ENCODE results near the gene UQCRC2. TPM values are rescaled to one million over a fixed set of nuclear protein-coding genes. Genes with fewer than 3 reads are reported as not detected.

UQCRC2 gene
- total RNA-seq, 1 donor from 2014 or later = 66.3 TPM

DNA sequence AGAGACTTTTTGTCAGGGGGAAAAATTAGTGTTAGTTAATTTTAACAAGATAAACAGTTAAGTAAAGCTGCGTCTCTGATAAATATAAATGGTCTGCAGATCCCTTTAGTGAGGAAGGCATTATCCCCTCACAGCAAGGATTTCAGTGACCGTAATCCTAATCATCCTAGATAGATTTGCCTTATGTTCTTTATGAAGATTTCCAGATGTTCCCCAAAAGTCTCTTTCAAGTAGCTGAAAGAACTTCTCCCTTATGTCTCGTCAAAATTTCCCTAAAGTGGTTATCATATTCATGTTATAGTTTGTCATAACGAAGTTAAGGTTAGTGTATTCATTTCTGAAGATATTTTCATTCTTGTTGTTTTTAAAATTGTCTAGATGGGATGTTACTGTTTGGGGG lies 60.3 kb downstream of the UQCRC2 start:
- peaks cover 5 to 10% of the 10 kb centered on the region in 2 donors for H3K4me1 ChIP-seq
- H3K36me3 ChIP-seq = no peaks in the 10 kb centered on the region
- H3K4me3 ChIP-seq = no peak overlapping the region
- TF ChIP-seq, protein P1, sequence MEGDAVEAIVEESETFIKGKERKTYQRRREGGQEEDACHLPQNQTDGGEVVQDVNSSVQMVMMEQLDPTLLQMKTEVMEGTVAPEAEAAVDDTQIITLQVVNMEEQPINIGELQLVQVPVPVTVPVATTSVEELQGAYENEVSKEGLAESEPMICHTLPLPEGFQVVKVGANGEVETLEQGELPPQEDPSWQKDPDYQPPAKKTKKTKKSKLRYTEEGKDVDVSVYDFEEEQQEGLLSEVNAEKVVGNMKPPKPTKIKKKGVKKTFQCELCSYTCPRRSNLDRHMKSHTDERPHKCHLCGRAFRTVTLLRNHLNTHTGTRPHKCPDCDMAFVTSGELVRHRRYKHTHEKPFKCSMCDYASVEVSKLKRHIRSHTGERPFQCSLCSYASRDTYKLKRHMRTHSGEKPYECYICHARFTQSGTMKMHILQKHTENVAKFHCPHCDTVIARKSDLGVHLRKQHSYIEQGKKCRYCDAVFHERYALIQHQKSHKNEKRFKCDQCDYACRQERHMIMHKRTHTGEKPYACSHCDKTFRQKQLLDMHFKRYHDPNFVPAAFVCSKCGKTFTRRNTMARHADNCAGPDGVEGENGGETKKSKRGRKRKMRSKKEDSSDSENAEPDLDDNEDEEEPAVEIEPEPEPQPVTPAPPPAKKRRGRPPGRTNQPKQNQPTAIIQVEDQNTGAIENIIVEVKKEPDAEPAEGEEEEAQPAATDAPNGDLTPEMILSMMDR (IDR thresholded peaks at IDR 0.05) = no peak
- H3K27ac ChIP-seq = no peak overlapping the region
- no peak for DNase-seq (ENCODE audit: low spot score in 2 of 2)
- H3K9me3 ChIP-seq = no peaks in the 10 kb centered on the region
- intact Hi-C loops (cut with DNase I) = no loop called here
- H3K27me3 ChIP-seq = no peaks in the 10 kb centered on the region

DNA sequence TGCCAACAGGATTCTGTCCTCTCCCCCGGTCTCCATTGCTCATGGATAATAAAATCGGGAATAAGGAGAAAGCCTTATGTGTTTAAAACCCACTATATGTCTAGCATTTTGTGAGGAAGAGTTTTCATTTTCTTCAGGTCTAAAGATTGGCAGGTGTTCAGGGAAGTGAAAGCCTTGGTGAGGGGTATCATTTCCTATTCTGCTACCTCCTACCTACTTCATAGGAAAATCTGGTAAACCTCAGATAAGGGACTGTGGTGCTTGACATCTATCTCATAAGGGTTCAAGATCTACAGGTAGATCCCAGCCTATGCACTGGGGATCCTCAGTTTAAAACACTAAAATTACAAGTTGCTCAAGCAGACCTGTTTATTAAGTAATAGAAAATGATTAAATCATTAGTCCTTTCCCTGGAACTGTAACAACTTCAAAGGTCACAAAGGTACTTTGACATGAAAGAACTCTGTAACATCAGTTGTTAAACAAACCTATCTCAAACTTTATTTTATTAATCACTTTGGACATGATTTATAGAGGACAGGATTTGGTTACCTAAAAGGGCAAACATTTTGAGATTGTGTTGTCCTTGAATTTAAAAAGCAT lies 61.2 kb downstream of the UQCRC2 start:
- no peaks in the 10 kb centered on the region for H3K9me3 ChIP-seq
- H3K27me3 ChIP-seq = no peaks in the 10 kb centered on the region
- no peaks in the 10 kb centered on the region for H3K36me3 ChIP-seq
- no peak overlapping the region for H3K4me3 ChIP-seq
- DNase-seq (ENCODE audit: low spot score in 2 of 2) = no peak
- peaks cover 0 to 4% of the 10 kb centered on the region in 2 donors for H3K4me1 ChIP-seq
- TF ChIP-seq, protein P1 (IDR thresholded peaks at IDR 0.05) = no peak
- no peak overlapping the region for H3K27ac ChIP-seq
- intact Hi-C loops (cut with DNase I) = no loop called here

DNA sequence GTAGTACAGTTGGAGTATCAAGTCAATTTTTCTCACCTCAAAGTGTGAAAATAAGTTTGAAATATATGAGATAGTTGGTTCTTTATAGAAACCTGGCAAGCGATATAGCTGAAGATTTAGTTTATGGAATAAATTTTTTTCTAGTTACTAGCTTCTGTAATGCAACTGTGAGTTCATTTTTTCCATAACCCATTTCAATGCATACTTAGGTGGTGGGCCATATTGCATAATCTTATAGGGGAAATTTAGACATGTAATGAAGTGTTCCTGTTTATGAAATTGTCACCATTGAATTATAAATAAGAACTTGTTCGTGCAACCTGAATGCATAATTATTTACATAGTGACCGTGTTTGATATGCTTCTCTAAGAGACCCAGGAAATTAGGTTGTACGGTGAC lies 63.8 kb downstream of the UQCRC2 start:
- intact Hi-C loops (cut with DNase I) = no loop called here
- Histone ChIP-seq H3K9me3 (no peaks in the 10 kb centered on the region), H3K27ac (no peak overlapping the region), H3K36me3 (no peaks in the 10 kb centered on the region), H3K4me1 (no peaks in the 10 kb centered on the region), H3K4me3 (no peak overlapping the region), H3K27me3 (no peaks in the 10 kb centered on the region)
- no peak for DNase-seq (ENCODE audit: low spot score in 2 of 2)
- TF ChIP-seq, protein P1 (IDR thresholded peaks at IDR 0.05) = no peak

DNA sequence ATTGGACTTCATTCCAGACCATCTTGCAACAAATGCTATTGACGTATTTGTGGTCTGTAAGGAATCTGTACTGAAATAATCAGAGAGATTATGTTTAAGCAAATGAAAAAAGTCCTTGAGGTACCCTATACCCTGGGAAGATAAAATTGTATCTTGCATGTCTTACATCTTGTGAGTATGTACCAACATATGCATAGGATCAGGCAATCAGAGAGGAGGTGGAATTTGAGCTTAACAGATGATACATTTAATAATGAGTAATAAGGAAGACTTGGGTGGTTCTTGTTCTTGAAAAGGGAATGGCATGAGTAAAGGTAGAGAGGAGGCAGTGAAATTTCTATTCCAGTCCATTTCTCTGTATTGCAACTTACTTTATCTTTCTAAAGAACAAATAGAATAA lies 65.4 kb downstream of the UQCRC2 start:
- no peak overlapping the region for H3K27ac ChIP-seq
- TF ChIP-seq, protein P1 (IDR thresholded peaks at IDR 0.05) = no peak
- no peaks in the 10 kb centered on the region for H3K36me3 ChIP-seq
- intact Hi-C loops (cut with DNase I) = no loop called here
- no peaks in the 10 kb centered on the region for H3K4me1 ChIP-seq
- no peak for DNase-seq (ENCODE audit: low spot score in 2 of 2)
- H3K9me3 ChIP-seq = no peaks in the 10 kb centered on the region
- H3K4me3 ChIP-seq = no peak overlapping the region
- no peaks in the 10 kb centered on the region for H3K27me3 ChIP-seq

DNA sequence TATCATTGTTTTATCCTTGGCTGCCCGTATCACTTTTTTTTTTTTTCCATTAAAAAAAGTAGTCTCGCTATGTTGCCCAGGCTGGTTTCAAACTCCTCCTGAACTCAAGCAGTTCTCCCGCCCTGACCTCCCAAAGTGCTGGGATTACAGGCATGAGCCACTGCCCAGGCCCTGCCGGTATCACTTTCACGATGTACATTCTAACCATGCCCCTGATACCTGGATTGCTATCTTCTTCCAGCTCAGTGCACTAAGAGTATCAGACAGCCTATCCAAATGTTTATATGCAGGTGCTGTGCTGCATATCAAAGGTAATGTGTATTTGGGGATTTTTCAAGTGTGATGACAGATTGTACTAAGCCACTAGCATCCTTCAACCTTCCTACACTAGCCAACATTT lies 69.0 kb downstream of the UQCRC2 start:
- intact Hi-C loops (cut with DNase I) = no loop called here

More for the DNA sequence above, 69.0 kb downstream of the UQCRC2 start:
- Histone ChIP-seq H3K4me1 (peaks cover 0 to 3% of the 10 kb centered on the region in 2 donors), H3K36me3 (no peaks in the 10 kb centered on the region), H3K4me3 (no peak overlapping the region), H3K27ac (no peak overlapping the region), H3K27me3 (no peaks in the 10 kb centered on the region), H3K9me3 (no peaks in the 10 kb centered on the region)
- TF ChIP-seq, protein P1 (IDR thresholded peaks at IDR 0.05) = no peak
- DNase-seq (ENCODE audit: low spot score in 2 of 2) = no peak

Data from ascending aorta (tissue), 2 donors.